ENCODE results near the gene C16orf78.

C16orf78 gene

DNA sequence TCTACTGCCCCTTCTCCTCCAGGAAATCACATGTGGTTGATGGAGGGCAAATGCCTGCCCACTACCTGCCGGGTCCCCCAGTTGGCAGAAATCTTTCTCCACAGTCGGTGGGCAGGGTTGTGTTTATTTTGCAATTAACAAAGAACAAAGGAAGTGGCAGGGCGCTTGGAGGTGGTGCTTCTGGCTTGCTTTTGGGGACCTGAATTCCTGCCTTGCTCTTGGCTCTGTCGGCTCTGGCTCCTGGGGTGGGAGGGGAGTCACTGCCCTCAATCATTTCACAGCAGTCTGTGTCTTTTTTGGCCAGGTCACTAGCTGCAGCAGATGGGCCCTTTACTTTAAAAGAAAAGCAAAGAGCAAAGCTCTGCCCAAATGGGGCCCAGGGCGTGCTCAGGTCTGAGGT lies 69.2 kb downstream of the C16orf78 start:
- DNase-seq = no peak
- in situ Hi-C loops (cut with MboI; ENCODE audit: low pct_unique_long_range_greater_than_20kb, low sequenced_read_pairs) = no loop called here

DNA sequence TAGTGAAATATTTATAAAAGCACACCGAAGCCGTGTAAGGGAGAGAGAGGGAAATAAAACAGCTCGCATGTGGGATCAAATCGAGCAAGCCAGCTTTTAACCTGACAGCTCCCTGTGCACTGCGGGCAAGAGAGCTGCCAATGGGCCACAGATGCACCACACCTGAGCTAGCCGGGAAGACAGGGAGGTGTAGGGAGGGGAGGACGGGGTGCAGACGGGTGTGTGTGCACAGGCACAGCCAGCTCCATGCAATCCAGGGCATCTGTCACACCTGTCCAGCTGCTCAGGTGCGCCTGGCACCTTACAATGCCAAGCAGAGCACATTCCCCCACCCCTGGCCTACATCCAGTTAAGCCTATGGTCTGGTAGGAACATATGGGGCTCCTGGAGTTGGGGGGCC lies 70.0 kb downstream of the C16orf78 start:
- DNase-seq = no peak
- in situ Hi-C loops (cut with MboI; ENCODE audit: low pct_unique_long_range_greater_than_20kb, low sequenced_read_pairs) = no loop called here

GRCh38 chr16:49446805-49447204 lies 73.2 kb downstream of the C16orf78 start:
- in situ Hi-C loops (cut with MboI; ENCODE audit: low pct_unique_long_range_greater_than_20kb, low sequenced_read_pairs) = no loop called here
- DNase-seq = no peak

Data from KBM-7 (cell line).